GM19372 (cell line): ENCODE data around the gene TES.
A peak's percentile ranks its signal among the peaks of the same experiment; 100 is the strongest.

Source experiments
- ATAC-seq: cut with Tn5 transposase; IDR thresholded peaks from one replicate; pipeline ENCODE4 v1.9.1; 2021; ENCODE audit warnings: mild to moderate bottlenecking, low read depth, moderate library complexity; ENCODE audit not compliant: unreplicated experiment

TES gene

DNA sequence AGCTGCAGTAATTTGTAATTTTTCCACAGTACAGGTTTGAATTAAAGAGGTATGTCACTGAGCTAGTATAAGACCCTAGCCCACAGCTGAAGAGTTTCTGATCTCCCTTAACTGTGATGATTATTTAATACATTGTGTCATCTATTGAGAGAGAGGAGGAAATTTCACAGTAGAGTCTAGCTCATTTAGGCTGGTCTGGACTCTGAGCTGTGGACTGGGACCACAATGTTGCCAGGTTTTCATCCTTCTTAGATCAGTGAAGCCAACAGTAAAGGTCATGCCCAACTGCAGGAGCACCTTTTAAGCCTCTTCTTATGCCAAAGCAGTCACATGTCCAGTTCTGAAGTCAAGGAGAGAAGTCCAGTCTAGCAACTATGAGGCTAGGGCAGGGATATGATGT lies 8.9 kb downstream of the TES start:
- ATAC-seq: no peak

DNA sequence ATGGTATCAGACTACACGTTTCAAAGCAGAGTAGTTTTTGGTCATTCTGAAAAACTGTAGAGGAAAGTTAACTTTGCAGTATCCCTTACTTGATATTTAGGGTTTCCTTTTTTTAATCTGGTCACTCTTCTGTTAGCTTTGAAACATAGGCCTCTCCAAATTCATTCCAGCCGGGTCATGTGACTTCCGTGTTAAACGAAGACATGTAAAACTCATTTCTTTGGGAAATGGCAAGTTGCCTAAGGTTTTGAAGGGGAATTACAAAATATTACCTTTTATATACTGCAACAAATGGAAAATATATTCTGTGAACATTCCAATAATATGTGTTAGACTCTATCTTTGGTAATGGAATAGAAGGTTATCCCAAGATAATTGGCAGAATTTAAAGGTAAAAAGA lies 9.5 kb downstream of the TES start:
- no peak for ATAC-seq

- ATAC-seq: no peak
Measured at GRCh38 chr7:116222501-116222900, 12.2 kb downstream of the TES start.

GRCh38 chr7:116223588-116223987 lies 13.2 kb downstream of the TES start:
- no peak for ATAC-seq

DNA sequence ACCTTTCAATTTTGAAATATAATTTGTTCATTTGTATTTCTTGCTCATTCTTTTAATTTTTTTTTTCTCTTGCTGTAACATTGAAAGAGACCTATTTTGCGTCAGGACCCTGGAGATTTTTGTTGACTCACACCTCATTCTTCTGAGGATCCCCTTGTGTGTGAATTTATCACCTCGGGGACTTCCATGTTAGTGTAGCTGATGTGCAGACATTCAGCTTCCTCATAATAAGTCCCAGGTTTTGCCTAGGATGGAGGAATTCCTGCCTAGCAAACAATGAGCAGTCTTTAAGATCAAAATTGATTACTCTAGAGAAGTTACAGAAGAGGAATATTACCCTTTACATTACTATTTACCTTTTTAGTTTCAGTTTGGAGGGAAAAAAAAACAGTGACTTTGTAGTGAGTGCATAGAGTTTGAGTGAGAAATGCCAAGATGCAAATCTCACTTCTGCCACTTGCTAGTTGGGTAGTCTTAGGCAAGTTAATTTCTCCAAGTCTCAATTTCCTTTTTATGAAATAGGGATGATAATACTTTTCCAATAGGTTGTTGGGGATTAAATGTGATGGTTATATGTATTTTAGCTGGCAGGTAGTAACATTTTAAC lies 14.3 kb downstream of the TES start:
- ATAC-seq: peak; percentile 43

DNA sequence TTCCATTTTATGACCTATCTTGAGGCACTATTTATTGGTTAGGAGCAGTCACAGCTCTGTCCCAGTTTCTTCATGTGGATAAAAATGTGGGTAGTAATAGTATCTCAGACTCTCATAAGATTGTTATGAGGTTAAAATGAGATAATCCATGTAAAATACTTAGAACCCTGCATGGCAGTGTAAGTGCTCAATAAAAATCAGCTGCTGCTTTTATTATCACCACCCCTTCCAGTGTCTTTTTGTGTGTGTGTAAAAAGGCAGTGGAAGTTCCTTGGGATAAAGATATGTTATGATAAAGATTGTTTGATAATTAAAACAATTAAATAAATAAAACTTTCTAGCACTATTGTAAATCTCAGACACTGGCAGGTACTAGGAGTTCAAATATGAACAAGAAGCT lies 15.5 kb downstream of the TES start:
- ATAC-seq: no peak

GRCh38 chr7:116226664-116227063 lies 16.3 kb downstream of the TES start:
- no peak for ATAC-seq

DNA sequence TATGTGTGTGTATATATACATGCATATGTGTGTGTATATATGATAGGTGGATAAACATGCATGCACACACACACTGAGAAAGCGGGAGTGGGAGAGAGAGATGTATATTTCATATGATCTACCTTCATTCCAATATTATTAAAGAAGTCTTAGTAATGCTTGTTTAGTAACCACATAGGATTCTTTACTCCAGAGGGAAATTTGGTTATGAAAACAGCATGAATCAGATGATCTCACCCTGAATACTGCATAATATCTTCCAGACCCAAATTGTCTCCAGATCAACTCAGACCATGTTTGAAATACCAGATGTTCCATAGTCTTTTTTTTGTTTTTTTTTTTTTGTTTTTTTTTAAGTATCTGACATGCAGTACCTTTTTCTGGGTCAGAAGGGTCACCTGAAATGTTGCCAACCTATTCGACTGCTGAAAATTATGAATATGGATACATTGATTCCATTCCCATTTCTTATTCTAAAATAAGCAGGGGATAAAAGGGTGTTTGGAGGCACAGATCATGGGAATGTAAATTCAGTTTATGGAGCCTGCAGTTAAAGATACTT lies 17.4 kb downstream of the TES start:
- ATAC-seq: no peak

DNA sequence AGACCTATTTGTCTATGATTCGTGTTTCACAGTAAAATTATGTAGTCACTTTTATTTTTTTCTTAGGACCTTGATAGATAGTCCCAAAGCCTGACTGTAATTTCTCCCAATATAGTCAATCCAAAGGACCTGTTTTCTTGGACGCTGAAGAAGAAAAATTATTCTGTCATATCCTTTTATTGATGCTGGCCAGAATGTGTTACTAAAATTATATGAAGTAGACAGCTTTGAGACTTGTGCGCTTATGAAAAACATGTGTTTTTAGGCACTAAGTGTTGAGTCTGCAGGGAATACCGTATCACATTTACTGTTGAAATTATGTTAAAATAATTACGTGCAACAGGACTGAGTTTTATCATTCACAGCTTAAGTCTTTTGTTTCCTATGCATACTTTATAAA lies 17.9 kb downstream of the TES start:
- no peak for ATAC-seq

DNA sequence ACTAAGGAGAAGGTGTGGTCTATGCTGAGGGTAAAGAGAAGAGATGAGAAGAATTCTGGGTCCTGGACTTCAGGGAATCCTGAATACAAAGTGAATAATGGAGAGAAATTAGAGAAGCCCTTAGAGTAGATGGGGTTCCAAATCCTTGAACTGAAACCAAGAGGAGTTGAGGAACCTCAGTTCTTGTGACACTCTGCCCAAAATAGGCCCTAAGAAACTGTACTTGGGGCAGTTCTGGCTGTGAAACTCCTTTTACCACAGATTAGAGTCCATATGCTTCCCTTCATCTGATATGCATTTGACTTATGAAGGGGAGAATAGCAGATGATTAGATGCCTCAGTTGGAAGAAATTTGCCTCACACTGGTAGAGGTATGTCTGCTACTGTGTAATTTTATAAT lies 19.0 kb downstream of the TES start:
- ATAC-seq: peak; percentile 46

DNA sequence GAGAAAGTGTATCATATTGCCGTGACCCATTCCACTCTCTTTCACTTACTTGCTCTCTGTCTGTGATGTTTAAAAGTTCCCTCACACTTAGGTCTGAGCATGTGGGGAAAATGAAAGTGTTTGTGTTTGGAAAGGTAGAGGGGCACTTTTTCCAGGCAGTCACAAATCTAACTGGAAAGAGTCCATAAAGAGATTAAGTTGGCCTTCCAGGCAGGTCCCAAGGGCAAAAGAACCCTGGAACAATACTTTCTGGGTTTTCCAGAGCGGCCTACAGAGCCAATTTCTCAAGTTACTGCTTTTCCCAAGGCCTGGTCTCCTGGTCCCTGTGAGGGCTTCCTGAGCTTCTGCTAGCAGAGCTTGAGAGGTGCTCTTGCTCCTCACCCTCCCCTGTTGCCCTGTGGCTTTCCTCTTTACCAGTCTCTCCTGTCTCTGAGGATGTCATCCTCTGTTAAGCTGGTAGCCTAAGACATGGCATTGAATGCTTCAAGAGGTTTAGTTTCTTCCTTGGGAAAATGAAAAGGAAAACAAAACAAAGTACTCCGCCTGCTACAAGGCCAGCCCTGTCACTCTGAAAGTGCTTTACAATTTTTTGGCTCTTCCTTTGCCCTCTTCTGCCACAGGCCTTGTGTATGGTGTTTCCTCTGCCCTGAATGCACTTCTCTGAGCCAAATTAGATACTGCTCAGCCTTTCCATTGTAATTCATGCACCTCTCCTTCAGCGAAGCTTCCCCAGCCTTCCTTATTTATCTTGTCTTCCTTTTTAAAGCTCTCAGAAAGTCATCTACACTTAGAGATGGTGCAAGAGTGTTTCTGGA lies 20.1 kb downstream of the TES start:
- ATAC-seq: no peak

GRCh38 chr7:116231543-116231942 lies 21.2 kb downstream of the TES start:
- no peak for ATAC-seq

GRCh38 chr7:116231949-116232348 lies 21.6 kb downstream of the TES start:
- no peak for ATAC-seq

DNA sequence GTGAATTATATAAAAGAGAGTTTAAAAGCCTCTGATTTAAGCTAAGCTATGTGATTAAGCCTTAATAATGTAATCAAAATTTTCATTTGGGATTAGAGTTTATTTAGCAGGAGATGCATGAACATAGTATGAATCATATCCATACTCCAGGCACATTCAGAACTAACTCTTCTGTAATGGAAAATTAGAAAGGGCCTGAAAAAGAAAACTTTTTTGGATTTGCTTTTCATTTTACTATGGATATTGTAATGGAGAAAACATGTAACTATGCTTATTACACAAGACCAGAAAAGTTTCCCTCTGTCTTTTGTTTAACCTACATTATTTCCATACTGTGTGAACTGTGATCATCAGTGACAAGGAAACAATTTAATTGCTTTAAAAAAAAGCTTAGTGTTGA lies 22.0 kb downstream of the TES start:
- no peak for ATAC-seq

- no peak for ATAC-seq
Measured at GRCh38 chr7:116232920-116233319, 22.6 kb downstream of the TES start.

DNA sequence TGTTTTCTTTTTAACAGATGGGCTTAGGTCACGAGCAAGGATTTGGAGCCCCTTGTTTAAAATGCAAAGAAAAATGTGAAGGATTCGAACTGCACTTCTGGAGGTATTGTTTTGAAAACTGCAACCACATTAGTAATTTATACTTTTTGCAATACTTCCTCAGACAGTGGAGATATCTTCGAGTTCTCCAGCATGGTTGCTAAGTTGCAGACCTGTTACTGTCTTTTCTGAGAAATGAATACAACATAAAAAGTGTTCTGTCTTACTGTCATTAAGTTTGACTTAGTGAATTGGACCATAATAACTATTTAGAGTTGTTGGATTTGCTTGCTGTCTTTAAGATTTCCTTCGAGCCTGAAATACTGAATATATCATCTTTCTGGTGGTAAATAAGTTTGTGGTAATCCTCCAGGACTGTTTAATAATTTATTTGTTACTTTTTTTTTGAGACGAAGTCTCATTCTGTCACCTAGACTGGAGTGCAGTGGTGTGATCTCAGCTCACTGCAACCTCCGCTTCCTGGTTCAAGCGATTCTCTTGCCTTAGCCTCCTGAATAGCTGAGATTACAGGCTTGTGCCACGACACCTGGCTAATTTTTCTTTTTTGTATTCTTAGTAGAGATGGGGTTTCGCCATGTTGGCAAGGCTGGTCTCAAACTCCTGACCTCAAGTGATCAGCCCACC lies 24.3 kb downstream of the TES start:
- no peak for ATAC-seq

GRCh38 chr7:116235380-116235779 lies 25.0 kb downstream of the TES start:
- ATAC-seq: no peak

DNA sequence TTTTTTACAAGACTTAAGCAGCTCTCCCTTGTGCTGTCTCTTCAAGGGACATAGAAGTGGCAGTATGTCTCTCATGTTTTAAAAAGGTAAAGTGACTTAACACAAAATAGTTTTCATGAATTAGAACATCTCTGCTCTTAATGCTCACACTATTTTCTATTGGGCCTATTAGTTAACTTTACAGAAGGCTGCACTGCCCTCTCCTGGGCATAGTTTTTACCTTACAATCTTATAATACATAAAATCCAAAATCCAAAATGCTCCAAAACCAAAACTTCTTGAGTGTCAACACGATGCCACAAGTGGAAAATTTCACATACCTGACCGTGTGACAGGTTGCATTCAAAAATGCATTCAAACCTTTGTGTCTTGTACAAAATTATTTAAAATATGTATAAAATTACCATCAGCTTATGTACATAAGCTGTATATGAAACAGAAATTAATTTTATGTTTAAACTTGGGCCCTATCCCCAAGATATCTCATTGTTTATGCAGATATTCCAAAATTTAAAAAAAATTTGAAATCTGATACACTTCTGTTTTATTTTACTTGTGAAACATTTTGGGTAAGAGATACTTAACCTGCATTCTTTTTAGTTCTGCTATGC lies 25.8 kb downstream of the TES start:
- peak; percentile 53 for ATAC-seq

- no peak for ATAC-seq
Measured at GRCh38 chr7:116239020-116239419, 28.7 kb downstream of the TES start.

- no peak for ATAC-seq
Measured at GRCh38 chr7:116239434-116239833, 29.1 kb downstream of the TES start.
